KMS-11 (cell line): ENCODE results near the gene DENND5A.

Source experiments
- H2AFZ ChIP-seq: fragments of 200-600 bp; sonication (generic); 2 replicates; pipeline ENCODE4 v1.6.1; 2016; ENCODE audit warnings: antibody characterized with exemption, mixed run types, low read depth
- H3K27ac ChIP-seq: fragments of 200-600 bp; sonication (generic); 2 replicates; pipeline ENCODE4 v1.6.1; 2016; ENCODE audit warnings: mild to moderate bottlenecking, mixed run types
- H3K27me3 ChIP-seq: fragments of 200-600 bp; sonication (generic); 2 replicates; pipeline ENCODE4 v1.6.1; 2017; ENCODE audit warnings: mild to moderate bottlenecking, low read depth, mixed run types, moderate library complexity; ENCODE audit not compliant: insufficient read depth
- H3K36me3 ChIP-seq: fragments of 200-600 bp; sonication (generic); 2 replicates; pipeline ENCODE4 v1.6.1; 2017; ENCODE audit warnings: mild to moderate bottlenecking, mixed run types; ENCODE audit not compliant: insufficient read depth
- H3K4me1 ChIP-seq: fragments of 200-600 bp; sonication (generic); 2 replicates; pipeline ENCODE4 v1.6.1; 2016; ENCODE audit warnings: mild to moderate bottlenecking, low read depth, mixed run types; ENCODE audit not compliant: poor library complexity, severe bottlenecking
- H3K4me2 ChIP-seq: fragments of 200-600 bp; sonication (generic); 2 replicates; pipeline ENCODE4 v1.7.0; 2016; ENCODE audit warnings: mild to moderate bottlenecking, mixed run types
- H3K4me3 ChIP-seq: fragments of 200-600 bp; sonication (generic); IDR thresholded peaks from 2 replicates; pipeline ENCODE4 v1.6.1; 2017; ENCODE audit warnings: low read depth, low read length, mixed read lengths; ENCODE audit not compliant: insufficient read depth
- H3K79me2 ChIP-seq: fragments of 200-600 bp; sonication (generic); 2 replicates; pipeline ENCODE4 v1.6.1; 2016; ENCODE audit warnings: low read depth, mixed run types; ENCODE audit not compliant: insufficient read depth
- H3K9ac ChIP-seq: fragments of 200-600 bp; sonication (generic); 2 replicates; pipeline ENCODE4 v1.6.1; 2016; ENCODE audit warnings: mild to moderate bottlenecking, mixed run types
- H4K20me1 ChIP-seq: fragments of 200-600 bp; sonication (generic); 2 replicates; pipeline ENCODE4 v1.6.1; 2016; ENCODE audit warnings: mild to moderate bottlenecking, mixed run types; ENCODE audit not compliant: insufficient read depth
- CTCF ChIP-seq: fragments of 200-600 bp; sonication (generic); conservative IDR thresholded peaks from 2 replicates; pipeline ENCODE4 v1.6.1; 2017; ENCODE audit warnings: low read depth, mild to moderate bottlenecking, antibody characterized with exemption, low read length, moderate library complexity, mixed read lengths

DENND5A gene

GRCh38 chr11:9304178-9304577 is 39.0 kb upstream of the DENND5A start:
- Histone ChIP-seq H3K4me3 (no peak overlapping the region), H3K79me2 (peaks cover 36% of the 10 kb centered on the region), H3K27ac (no peak overlapping the region), H2AFZ (no peak overlapping the region), H3K27me3 (no peaks in the 10 kb centered on the region), H3K4me1 (no peaks in the 10 kb centered on the region), H3K36me3 (no peaks in the 10 kb centered on the region), H4K20me1 (no peaks in the 10 kb centered on the region), H3K9ac (no peak overlapping the region), H3K4me2 (no peak overlapping the region)
- no peak for TF ChIP-seq CTCF

GRCh38 chr11:9302448-9302847 is 37.3 kb upstream of the DENND5A start:
- H3K27me3 ChIP-seq, result no peaks in the 10 kb centered on the region
- no peak overlapping the region for H2AFZ ChIP-seq
- TF ChIP-seq CTCF, result no peak
- H3K27ac ChIP-seq, result no peak overlapping the region
- H3K9ac ChIP-seq, result no peak overlapping the region
- H3K4me3 ChIP-seq, result no peak overlapping the region
- H3K79me2 ChIP-seq, result peaks cover 22% of the 10 kb centered on the region; the same call in 1 of the 2 replicates
- H4K20me1 ChIP-seq, result no peaks in the 10 kb centered on the region
- H3K4me2 ChIP-seq, result no peak overlapping the region
- no peaks in the 10 kb centered on the region for H3K4me1 ChIP-seq
- H3K36me3 ChIP-seq, result no peaks in the 10 kb centered on the region

GRCh38 chr11:9301720-9302119 is 36.6 kb upstream of the DENND5A start:
- H4K20me1 ChIP-seq, result no peaks in the 10 kb centered on the region
- H3K4me2 ChIP-seq, result no peak overlapping the region
- no peak overlapping the region for H3K9ac ChIP-seq
- no peaks in the 10 kb centered on the region for H3K4me1 ChIP-seq
- H3K4me3 ChIP-seq, result no peak overlapping the region
- H3K27ac ChIP-seq, result no peak overlapping the region
- no peak for TF ChIP-seq CTCF
- no peak overlapping the region for H2AFZ ChIP-seq
- H3K27me3 ChIP-seq, result no peaks in the 10 kb centered on the region
- H3K79me2 ChIP-seq, result peaks cover 15% of the 10 kb centered on the region; the same call in 1 of the 2 replicates
- H3K36me3 ChIP-seq, result no peaks in the 10 kb centered on the region

GRCh38 chr11:9293646-9294045 is 28.5 kb upstream of the DENND5A start:
- H3K4me1 ChIP-seq, result no peaks in the 10 kb centered on the region

More at GRCh38 chr11:9293646-9294045, 28.5 kb upstream of the DENND5A start:
- no peak for TF ChIP-seq CTCF
- Histone ChIP-seq H3K4me3 (no peak overlapping the region), H3K4me2 (no peak overlapping the region), H2AFZ (no peak overlapping the region), H3K36me3 (no peaks in the 10 kb centered on the region), H3K79me2 (no peaks in the 10 kb centered on the region), H4K20me1 (no peaks in the 10 kb centered on the region), H3K27me3 (no peaks in the 10 kb centered on the region), H3K27ac (no peak overlapping the region), H3K9ac (no peak overlapping the region)
